GM19193 (cell line): ENCODE measurements around the gene ZIM2.

Experiments used
- POLR2A ChIP-seq: IDR thresholded peaks from 4 replicates; pipeline ENCODE4 v1.6.1; 2011; ENCODE audit not compliant: insufficient read depth, insufficient read length; ENCODE audit errors: extremely low read depth

ZIM2 gene

GRCh38 chr19:56856822-56857221 is 16.3 kb upstream of the ZIM2 start:
- TF ChIP-seq POLR2A = no peak

- no peak for TF ChIP-seq POLR2A
Observed at GRCh38 chr19:56848166-56848565, 7.6 kb upstream of the ZIM2 start.

DNA sequence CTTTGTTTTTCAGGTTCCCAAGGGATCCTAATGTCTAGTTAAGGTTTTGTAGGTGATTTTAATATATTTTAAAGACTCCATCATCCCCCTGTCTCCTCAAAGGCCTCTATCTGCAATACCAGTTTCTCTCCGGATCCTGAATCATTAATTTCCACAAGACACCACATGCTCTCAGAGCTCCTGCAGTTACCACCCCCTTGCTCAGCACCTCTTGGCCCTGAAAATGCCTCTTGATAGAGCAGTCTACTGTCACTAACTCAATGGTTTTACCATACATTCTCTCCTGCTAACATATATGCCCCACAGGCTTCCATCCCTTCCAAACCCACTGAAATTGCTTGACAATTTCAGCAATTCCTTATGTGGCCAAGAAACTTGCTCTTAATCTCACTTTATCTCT is 1.9 kb upstream of the ZIM2 start:
- TF ChIP-seq POLR2A = no peak

- no peak for TF ChIP-seq POLR2A
Observed at GRCh38 chr19:56841193-56841543, 642 bp upstream of the ZIM2 start.

DNA sequence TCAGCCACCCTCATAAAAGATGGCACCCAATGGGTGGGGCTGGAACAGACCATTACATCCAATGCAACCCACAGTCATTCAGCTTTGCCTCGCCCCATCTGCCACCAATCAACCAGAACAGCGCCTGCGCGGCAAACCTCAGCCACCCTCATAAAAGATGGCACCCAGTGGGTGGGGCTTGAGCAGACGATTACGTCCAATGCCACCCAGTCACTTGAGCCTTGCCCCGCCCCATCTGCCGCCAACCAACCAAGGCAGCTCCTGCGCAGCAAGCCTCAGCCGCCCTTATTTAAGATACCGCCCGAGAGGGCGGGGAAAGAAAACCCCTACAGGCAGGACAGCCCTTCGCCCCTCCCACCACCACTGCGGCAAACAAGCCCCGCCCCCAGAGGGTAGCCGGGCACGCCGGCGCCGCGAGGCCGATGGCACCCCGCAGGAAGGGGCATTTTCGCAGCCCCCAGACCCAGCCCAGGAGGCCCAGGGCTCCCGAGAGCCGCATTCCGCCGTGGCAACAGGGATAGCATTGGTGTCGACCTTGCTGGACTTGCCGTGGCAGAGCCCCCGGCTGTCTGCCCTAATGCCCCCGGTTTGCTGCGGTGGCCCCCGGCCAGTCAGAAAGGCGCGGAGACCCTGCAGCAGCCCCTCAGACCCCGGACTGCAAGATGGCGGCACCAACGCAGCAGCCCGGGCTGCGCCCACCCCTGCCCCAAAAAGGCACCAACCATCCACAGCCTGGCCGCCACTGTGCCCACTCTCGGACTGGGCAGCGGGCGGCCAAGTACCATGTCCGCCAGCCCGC is 675 bp downstream of the ZIM2 start:
- TF ChIP-seq POLR2A = no peak

GRCh38 chr19:56838909-56839651 is 1.4 kb downstream of the ZIM2 start:
- no peak for TF ChIP-seq POLR2A

GRCh38 chr19:56838024-56838908 is 2.3 kb downstream of the ZIM2 start:
- TF ChIP-seq POLR2A = no peak

DNA sequence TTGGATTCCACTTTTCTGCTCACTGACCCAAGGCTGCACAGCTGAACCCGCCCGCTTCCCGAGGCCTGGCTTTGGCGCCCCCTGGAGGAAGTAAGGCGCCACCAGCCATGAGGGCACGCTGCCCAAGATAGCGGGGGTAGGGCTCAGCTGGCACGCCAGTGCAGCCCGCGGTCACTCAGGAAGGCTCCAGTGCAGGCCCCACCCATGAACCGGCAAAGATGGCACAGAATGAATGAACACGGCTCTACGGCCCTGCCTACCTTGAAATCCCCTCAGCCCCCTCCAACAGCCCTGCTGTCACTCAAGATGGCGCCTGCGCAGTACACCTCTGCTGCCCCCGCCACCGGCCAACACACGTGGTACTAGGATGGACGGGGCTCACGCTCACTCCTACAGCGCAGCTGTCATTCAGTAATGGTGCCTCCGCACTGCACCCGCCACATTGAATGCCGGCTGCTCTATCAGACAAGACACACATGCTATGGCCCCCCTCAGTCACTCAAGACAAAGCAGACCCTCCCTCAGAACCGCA is 3.0 kb downstream of the ZIM2 start:
- TF ChIP-seq POLR2A = no peak

GRCh38 chr19:56837004-56837403 is 3.5 kb downstream of the ZIM2 start:
- TF ChIP-seq POLR2A = no peak

GRCh38 chr19:56836059-56836458 is 4.5 kb downstream of the ZIM2 start:
- no peak for TF ChIP-seq POLR2A

DNA sequence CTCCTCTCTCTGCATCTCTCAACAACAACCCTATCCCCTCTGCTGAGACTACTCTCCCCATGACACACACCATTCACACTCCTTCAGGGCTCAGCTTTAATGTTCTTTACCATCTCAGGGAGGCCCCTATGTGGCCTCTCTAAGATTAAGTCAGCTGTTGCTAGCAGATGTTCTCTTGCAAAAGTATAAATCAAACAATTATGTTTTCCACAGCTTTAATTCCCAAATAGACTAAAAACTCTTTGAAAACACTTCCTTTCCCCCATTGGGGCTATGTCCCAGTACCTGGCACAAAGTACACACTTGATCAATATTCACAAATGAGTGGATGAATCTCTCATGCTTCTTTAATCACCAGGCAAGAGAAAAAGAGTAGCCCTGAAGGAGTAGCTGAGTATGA is 5.1 kb downstream of the ZIM2 start:
- TF ChIP-seq POLR2A = no peak

DNA sequence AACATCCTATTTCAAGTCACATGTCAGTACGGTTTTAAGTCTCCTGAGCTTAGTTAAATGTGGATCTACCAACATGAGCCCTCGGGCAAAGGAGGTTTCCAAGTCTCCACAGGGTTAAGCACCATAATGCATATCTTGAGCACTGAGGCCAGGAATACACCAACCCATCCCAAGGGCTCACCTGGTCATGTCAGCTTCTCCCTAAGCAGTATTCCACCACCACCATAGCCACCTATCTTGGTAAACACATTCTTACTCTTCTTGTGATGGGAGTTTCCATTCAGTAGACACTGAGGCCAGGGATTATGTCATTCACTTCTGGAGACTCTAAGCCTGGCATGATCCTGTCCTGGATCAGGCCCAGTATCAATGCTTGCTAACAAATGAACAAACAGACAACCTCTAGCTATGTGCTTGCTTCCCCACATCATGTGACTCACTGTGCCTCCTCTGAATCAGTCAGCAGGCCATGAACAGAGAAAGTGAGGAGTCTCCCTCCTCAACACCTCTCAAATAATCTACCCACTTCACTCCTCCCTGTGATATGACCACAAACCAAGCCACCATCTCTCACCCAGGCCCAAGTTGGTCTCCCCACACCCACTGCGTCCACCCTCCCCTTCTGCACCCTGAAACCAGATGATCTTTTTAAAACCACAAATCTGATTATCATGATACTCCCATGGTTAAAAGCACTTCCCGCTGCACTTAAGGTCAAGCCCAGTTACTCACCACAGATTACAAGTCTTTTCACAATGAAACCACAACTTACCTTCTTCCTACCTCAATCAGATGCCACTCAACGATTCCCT is 5.8 kb downstream of the ZIM2 start:
- TF ChIP-seq POLR2A = no peak

- no peak for TF ChIP-seq POLR2A
Observed at GRCh38 chr19:56832352-56832928, 8.1 kb downstream of the ZIM2 start.

DNA sequence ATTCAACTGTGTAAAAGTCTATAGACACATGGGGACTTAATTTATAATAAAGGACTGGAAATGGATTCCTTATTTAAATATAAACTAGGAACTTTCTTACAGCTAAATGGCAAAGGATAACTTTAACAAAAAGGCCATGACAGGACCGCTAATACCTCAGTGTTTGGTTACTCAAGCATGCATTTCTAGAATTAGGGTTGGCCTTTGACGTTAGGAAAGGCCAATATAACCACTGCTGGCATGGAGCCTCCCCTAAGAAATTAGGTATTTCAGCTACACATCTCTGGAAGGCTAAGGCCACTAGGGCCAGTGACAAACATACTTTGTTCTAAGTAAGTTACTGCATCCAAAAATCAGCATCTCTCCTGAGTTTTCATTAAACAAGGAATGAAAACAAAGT is 9.3 kb downstream of the ZIM2 start:
- no peak for TF ChIP-seq POLR2A
